Endothelial cell of umbilical vein (primary cell): Measurements from ENCODE around the gene BTNL9. TPM values are rescaled to one million over a fixed set of nuclear protein-coding genes. Genes with fewer than 3 reads are reported as not detected.

Experiments used
- BruUV-seq: library from RNA; stranded (reverse); fragments of 400-500 nt; replicated peaks from 2 replicates; lab custom pipeline; 2021; lab: Mats Ljungman, UMichigan
- CTCF ChIA-PET: fragments of 300-600, 350-600 bp; sonication (Branson Sonifier 250); formaldehyde crosslinking; loops from one replicate; lab custom pipeline; 2021; ENCODE audit warnings: antibody characterized with exemption, inconsistent platforms; lab: Charles Lee
- POLR2A ChIA-PET: fragments of 300-600, 350-600 bp; sonication (Branson Sonifier 250); formaldehyde crosslinking; loops from one replicate; lab custom pipeline; 2021; ENCODE audit warnings: antibody characterized with exemption, inconsistent platforms; lab: Charles Lee
- DNase-seq: peaks from one replicate; pipeline ENCODE4 v3.0.0-alpha.2; 2011; ENCODE audit warnings: low read depth, low spot score
- FAIRE-seq: peaks from 2 replicates; lab custom pipeline; 2011; peaks lifted over from hg19 to GRCh38; lab: Jason Lieb, UNC
- H2AFZ ChIP-seq: 2 replicates; pipeline ENCODE4 v1.6.0; 2012; ENCODE audit warnings: low read depth, low read length, control low read depth, inconsistent platforms
- H3K27ac ChIP-seq: 2 replicates; pipeline ENCODE4 v1.5.1; 2011; ENCODE audit warnings: low read depth, mild to moderate bottlenecking, control low read depth, low read length, moderate library complexity; ENCODE audit not compliant: insufficient read depth
- H3K27me3 ChIP-seq, 2 experiments: 2 replicates each; pipeline versions ENCODE4 v1.6.0 to v1.6.1; 2011; ENCODE audit warnings: low read length in 2 of 2, mixed read lengths in 1 of 2; ENCODE audit not compliant: control insufficient read depth in 2 of 2, insufficient read depth in 2 of 2
- H3K36me3 ChIP-seq, 2 experiments: 2 replicates in 1 of 2; 3 replicates in 1 of 2; pipeline ENCODE4 v1.5.1; 2011; ENCODE audit warnings: low read length in 2 of 2, mild to moderate bottlenecking in 1 of 2, moderate library complexity in 1 of 2; ENCODE audit not compliant: control insufficient read depth in 2 of 2, insufficient read depth in 2 of 2; ENCODE audit errors: extremely low read depth in 1 of 2
- H3K4me1 ChIP-seq: 3 replicates; pipeline ENCODE4 v1.5.1; 2011; ENCODE audit warnings: mild to moderate bottlenecking, low read length; ENCODE audit not compliant: control insufficient read depth, insufficient read depth; ENCODE audit errors: extremely low read depth
- H3K4me2 ChIP-seq: 2 replicates; pipeline ENCODE4 v1.6.1; 2011; ENCODE audit warnings: low read length, control low read depth, mixed read lengths; ENCODE audit not compliant: insufficient read depth
- H3K4me3 ChIP-seq, 3 experiments: fragments of 200-600 bp in 1 of 3; sonication (generic), shearing (Covaris generic) in 1 of 3; replicated peaks in 1 of 3; 2 replicates each; pipeline ENCODE4 v1.5.1; 2011 to 2016; ENCODE audit warnings: control low read depth in 3 of 3, low read length in 3 of 3, mild to moderate bottlenecking in 2 of 3, inconsistent platforms in 1 of 3, low read depth in 1 of 3, moderate library complexity in 1 of 3; ENCODE audit not compliant: insufficient read depth in 1 of 3
- H3K79me2 ChIP-seq: 2 replicates; pipeline ENCODE4 v1.6.0; 2012; ENCODE audit warnings: low read length, inconsistent platforms; ENCODE audit not compliant: control insufficient read depth, insufficient read depth
- H3K9ac ChIP-seq: replicated peaks from 2 replicates; pipeline ENCODE3; 2011; ENCODE audit warnings: low read length, control low read depth; ENCODE audit not compliant: insufficient read depth; ENCODE audit errors: extremely low read depth
- H3K9me1 ChIP-seq: replicated peaks from 3 replicates; pipeline ENCODE4 v1.6.0; 2011; ENCODE audit warnings: mild to moderate bottlenecking, low read length; ENCODE audit not compliant: control insufficient read depth, insufficient read depth; ENCODE audit errors: extremely low read depth
- H3K9me3 ChIP-seq: replicated peaks from 2 replicates; pipeline ENCODE4 v1.5.1; 2012; ENCODE audit warnings: low read length, inconsistent platforms; ENCODE audit not compliant: control insufficient read depth, insufficient read depth
- H4K20me1 ChIP-seq: replicated peaks from 2 replicates; pipeline ENCODE3; 2011; ENCODE audit warnings: mild to moderate bottlenecking, low read length; ENCODE audit not compliant: control insufficient read depth, insufficient read depth; ENCODE audit errors: extremely low read depth
- CTCF ChIP-seq, 2 donors: IDR thresholded peaks; 1 replicate in 1 of 2; 2 replicates in 1 of 2; pipeline ENCODE4 v1.5.1; 2011; ENCODE audit warnings: low read length in 2 of 2, mild to moderate bottlenecking in 2 of 2, moderate library complexity in 2 of 2, control low read depth in 1 of 2, inconsistent platforms in 1 of 2, low read depth in 1 of 2; ENCODE audit not compliant: insufficient read depth in 1 of 2; ENCODE audit errors: extremely low read depth in 1 of 2
- EZH2 ChIP-seq: IDR thresholded peaks from 2 replicates; pipeline ENCODE4 v1.6.1; 2012; ENCODE audit warnings: borderline replicate concordance, low read depth, mild to moderate bottlenecking, moderate library complexity, low read length, inconsistent platforms; ENCODE audit not compliant: severe bottlenecking
- FOS ChIP-seq: IDR thresholded peaks from 2 replicates; pipeline ENCODE4 v1.6.1; 2011; ENCODE audit warnings: mild to moderate bottlenecking, low read length, moderate library complexity, borderline replicate concordance; ENCODE audit not compliant: insufficient read depth
- GATA2 ChIP-seq: IDR thresholded peaks from 2 replicates; pipeline ENCODE4 v1.7.0; 2011; ENCODE audit warnings: low read depth, mild to moderate bottlenecking, moderate library complexity, mixed read lengths, low read length; ENCODE audit not compliant: insufficient read length, insufficient read depth
- JUN ChIP-seq: IDR thresholded peaks from 2 replicates; pipeline ENCODE4 v1.6.1; 2011; ENCODE audit warnings: borderline replicate concordance, low read depth; ENCODE audit not compliant: insufficient read length, insufficient read depth
- MAX ChIP-seq: IDR thresholded peaks from 2 replicates; pipeline ENCODE4 v1.6.1; 2011; ENCODE audit not compliant: insufficient read depth, insufficient read length
- MYC ChIP-seq: IDR thresholded peaks from one replicate; pipeline ENCODE4 v1.6.1; 2011; ENCODE audit warnings: mild to moderate bottlenecking, low read depth, low read length
- POLR2A ChIP-seq: IDR thresholded peaks from 2 replicates; pipeline ENCODE4 v1.6.1; 2012; ENCODE audit warnings: low read depth, mild to moderate bottlenecking, control low read depth, low read length
- POLR2AphosphoS5 ChIP-seq: IDR thresholded peaks from 2 replicates; pipeline ENCODE4 v1.6.1; 2012; ENCODE audit warnings: low read depth, mild to moderate bottlenecking, control low read depth, low read length, moderate library complexity; ENCODE audit not compliant: insufficient read depth
- dilution Hi-C: fragments of 300-500 bp; cut with MboI; formaldehyde crosslinking; loops from one replicate; pipeline ENCODE4 v1.15.0; 2019; ENCODE audit warnings: low sequenced_read_pairs; ENCODE audit not compliant: extremely low pct_ligation_motif_present
- intact Hi-C: fragments of 100-400 bp; cut with micrococcal nuclease; formaldehyde crosslinking; loops from one replicate; pipeline ENCODE4 v1.10.0; 2022
- polyA plus RNA-seq, 4 experiments: library from polyadenylated mRNA; depleted of rRNA in 3 of 4; stranded (reverse) in 3 of 4; unstranded in 1 of 4; fragments of >200 nt; gene quantifications; 2 replicates each; pipeline versions ENCODE4 v1.2.1 to v1.2.3, GENCODE V29; 2011 to 2012; ENCODE audit warnings: missing spikeins in 1 of 4
- total RNA-seq: library from RNA; stranded (reverse); gene quantifications from 2 replicates; pipeline ENCODE4 v1.2.3, GENCODE V29; 2021

BTNL9 gene
- total and polyA plus RNA-seq, 2 donors (not counting 3 experiments of a cell fraction or from before 2014, with no cell fraction given), result 0.13 to 0.33 TPM

GRCh38 chr5:181064987-181065386, 24.9 kb downstream of the BTNL9 start:
- peaks cover 3 to 8% of the 10 kb centered on the region in 2 experiments for H3K27me3 ChIP-seq
- no peak overlapping the region for H3K4me3 ChIP-seq
- no peaks in the 10 kb centered on the region for H4K20me1 ChIP-seq
- no peak overlapping the region for H3K4me2 ChIP-seq
- no peak for TF ChIP-seq EZH2
- TF ChIP-seq POLR2A, result no peak
- no peak for TF ChIP-seq CTCF (IDR thresholded peaks at IDR 0.05; ENCODE audit: extremely low read depth in 1 of 2, insufficient read depth in 1 of 2, low read depth in 1 of 2, low read length in 2 of 2)
- no peak for TF ChIP-seq MAX
- TF ChIP-seq POLR2AphosphoS5, result no peak
- no peak for TF ChIP-seq FOS
- no peak for TF ChIP-seq JUN
- no peak for TF ChIP-seq MYC
- TF ChIP-seq GATA2, result no peak
- no peaks in the 10 kb centered on the region for H3K9me3 ChIP-seq
- BruUV-seq, result no TSS peak
- intact Hi-C loops, result no loop called here
- ChIA-PET CTCF (interaction anchor here (0.9 to 1.7 kb wide), 2 partner anchors 8 to 11 kb away, joined by 3 to 4 read pairs; no protein-coding TSS in a partner anchor), POLR2A (no interaction called here)
- H3K9me1 ChIP-seq, result no peaks in the 10 kb centered on the region
- no peak for FAIRE-seq
- dilution Hi-C loops, result no loop called here
- DNase-seq, result no peak
- no peak overlapping the region for H2AFZ ChIP-seq
- no peaks in the 10 kb centered on the region for H3K4me1 ChIP-seq
- no peak overlapping the region for H3K9ac ChIP-seq
- no peaks in the 10 kb centered on the region for H3K79me2 ChIP-seq
- H3K36me3 ChIP-seq, result no peaks in the 10 kb centered on the region
- no peak overlapping the region for H3K27ac ChIP-seq
